Karpas-422 (cell line): ENCODE data around the gene RASD2. TPM values are rescaled to one million over a fixed set of nuclear protein-coding genes. Genes with fewer than 3 reads are reported as not detected.

Experiments used
- DNase-seq: peaks from one replicate; pipeline ENCODE4 v3.0.0-alpha.2; 2015
- H2AFZ ChIP-seq: fragments of 200-600 bp; sonication (generic); 2 replicates; pipeline ENCODE4 v1.6.1; 2014; ENCODE audit warnings: antibody characterized with exemption, low read length, mixed read lengths
- H3K27ac ChIP-seq: fragments of 200-600 bp; sonication (generic); 2 replicates; pipeline ENCODE4 v1.5.1; 2014; ENCODE audit warnings: mild to moderate bottlenecking, low read length, moderate library complexity
- H3K27me3 ChIP-seq: fragments of 200-600 bp; sonication (generic); 2 replicates; pipeline ENCODE4 v1.6.1; 2014; ENCODE audit warnings: low read length, mixed read lengths
- H3K36me3 ChIP-seq: fragments of 200-600 bp; sonication (generic); 2 replicates; pipeline ENCODE4 v1.6.1; 2014; ENCODE audit warnings: low read length, mixed read lengths; ENCODE audit not compliant: insufficient read depth
- H3K4me1 ChIP-seq: fragments of 200-600 bp; sonication (generic); 2 replicates; pipeline ENCODE4 v1.6.1; 2014; ENCODE audit warnings: mild to moderate bottlenecking, low read length, mixed read lengths
- H3K4me2 ChIP-seq: fragments of 200-600 bp; sonication (generic); 2 replicates; pipeline ENCODE4 v1.6.1; 2014; ENCODE audit warnings: low read length, low read depth, mild to moderate bottlenecking; ENCODE audit not compliant: poor library complexity, severe bottlenecking
- H3K4me3 ChIP-seq: fragments of 200-600 bp; sonication (generic); 2 replicates; pipeline ENCODE4 v1.5.1; 2014; ENCODE audit warnings: mild to moderate bottlenecking, antibody characterized with exemption, low read length, mixed read lengths
- H3K79me2 ChIP-seq: fragments of 200-600 bp; sonication (generic); 2 replicates; pipeline ENCODE4 v1.6.1; 2014; ENCODE audit warnings: mild to moderate bottlenecking, low read length, mixed read lengths
- H3K9ac ChIP-seq: fragments of 200-600 bp; sonication (generic); 2 replicates; pipeline ENCODE4 v1.6.0; 2014; ENCODE audit warnings: low read length
- H3K9me2 ChIP-seq: fragments of 200-600 bp; sonication (generic), shearing (Covaris generic); replicated peaks from 2 replicates; pipeline ENCODE4 v1.6.0; 2014; ENCODE audit warnings: mild to moderate bottlenecking, low read length, moderate library complexity; ENCODE audit not compliant: insufficient read depth
- H3K9me3 ChIP-seq: fragments of 300-700, 200-600 bp; sonication (generic); 2 replicates; pipeline ENCODE4 v1.6.1; 2014; ENCODE audit warnings: low read length, mixed read lengths
- H4K20me1 ChIP-seq: fragments of 200-600 bp; sonication (generic); 2 replicates; pipeline ENCODE4 v1.6.1; 2014; ENCODE audit warnings: mild to moderate bottlenecking, antibody characterized with exemption, low read length, low read depth; ENCODE audit not compliant: insufficient read depth
- total RNA-seq: library from RNA; depleted of rRNA; stranded (reverse); fragments of >200 nt; shearing (Covaris generic); gene quantifications from 2 replicates; pipeline ENCODE4 v1.2.3, GENCODE V29; 2014; ENCODE audit warnings: low replicate concordance

RASD2 gene
- total RNA-seq, 1 experiment from 2014 or later, result not detected

DNA sequence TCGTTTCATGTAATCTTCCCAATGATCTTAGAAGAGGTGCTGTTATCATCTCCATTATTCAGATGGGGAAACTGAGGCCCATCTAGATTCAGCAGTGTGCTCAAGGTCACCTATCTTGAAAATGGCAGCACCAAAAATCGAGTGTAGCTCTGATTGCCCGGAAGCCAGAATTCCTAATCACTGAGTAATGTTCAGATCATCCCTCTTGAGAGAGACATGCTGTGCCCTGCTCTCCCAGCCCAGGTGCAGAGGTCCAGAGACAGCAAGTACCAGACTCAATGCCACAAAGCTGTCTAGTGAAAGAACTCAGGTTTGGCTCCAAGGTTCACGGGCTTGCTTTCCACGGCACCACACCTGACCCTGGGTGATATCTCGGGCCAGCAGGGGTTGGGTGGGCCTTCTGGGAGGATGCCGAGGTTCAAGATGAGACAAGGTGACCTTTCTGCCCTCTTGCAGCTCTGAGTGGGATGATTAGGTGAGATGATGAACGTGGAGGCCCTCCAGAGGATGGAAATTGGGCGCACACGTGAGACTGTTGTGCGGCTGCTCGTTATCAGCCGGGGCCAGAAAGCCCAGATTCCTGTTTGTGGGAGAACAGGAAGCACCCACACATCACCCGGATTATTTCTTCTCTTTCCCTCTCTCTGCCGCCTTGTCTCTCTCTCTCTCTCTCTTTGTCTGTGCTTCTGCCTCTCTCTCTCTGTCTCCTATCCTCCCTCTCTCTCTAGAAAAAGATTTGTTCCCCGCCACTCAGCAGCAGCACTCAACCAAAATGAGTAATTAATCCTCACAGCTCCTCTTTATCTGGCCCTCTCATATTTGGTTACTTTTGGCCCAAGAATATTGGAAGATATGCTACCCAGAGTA is 19.0 kb upstream of the RASD2 start:
- no peaks in the 10 kb centered on the region for H3K9me3 ChIP-seq
- no peaks in the 10 kb centered on the region; the same call in 1 of the 2 replicates for H4K20me1 ChIP-seq
- no peaks in the 10 kb centered on the region for H3K9me2 ChIP-seq
- no peak overlapping the region for H2AFZ ChIP-seq
- no peak for DNase-seq
- H3K79me2 ChIP-seq, result no peaks in the 10 kb centered on the region
- peaks cover 9% of the 10 kb centered on the region for H3K4me1 ChIP-seq
- H3K36me3 ChIP-seq, result no peaks in the 10 kb centered on the region
- no peak overlapping the region for H3K4me2 ChIP-seq
- 0 out of 2 replicates have a peak, but pooled peaks cover 4% of the 10 kb centered on the region for H3K27me3 ChIP-seq
- no peak overlapping the region for H3K9ac ChIP-seq
- no peak overlapping the region for H3K4me3 ChIP-seq
- H3K27ac ChIP-seq, result no peak overlapping the region

DNA sequence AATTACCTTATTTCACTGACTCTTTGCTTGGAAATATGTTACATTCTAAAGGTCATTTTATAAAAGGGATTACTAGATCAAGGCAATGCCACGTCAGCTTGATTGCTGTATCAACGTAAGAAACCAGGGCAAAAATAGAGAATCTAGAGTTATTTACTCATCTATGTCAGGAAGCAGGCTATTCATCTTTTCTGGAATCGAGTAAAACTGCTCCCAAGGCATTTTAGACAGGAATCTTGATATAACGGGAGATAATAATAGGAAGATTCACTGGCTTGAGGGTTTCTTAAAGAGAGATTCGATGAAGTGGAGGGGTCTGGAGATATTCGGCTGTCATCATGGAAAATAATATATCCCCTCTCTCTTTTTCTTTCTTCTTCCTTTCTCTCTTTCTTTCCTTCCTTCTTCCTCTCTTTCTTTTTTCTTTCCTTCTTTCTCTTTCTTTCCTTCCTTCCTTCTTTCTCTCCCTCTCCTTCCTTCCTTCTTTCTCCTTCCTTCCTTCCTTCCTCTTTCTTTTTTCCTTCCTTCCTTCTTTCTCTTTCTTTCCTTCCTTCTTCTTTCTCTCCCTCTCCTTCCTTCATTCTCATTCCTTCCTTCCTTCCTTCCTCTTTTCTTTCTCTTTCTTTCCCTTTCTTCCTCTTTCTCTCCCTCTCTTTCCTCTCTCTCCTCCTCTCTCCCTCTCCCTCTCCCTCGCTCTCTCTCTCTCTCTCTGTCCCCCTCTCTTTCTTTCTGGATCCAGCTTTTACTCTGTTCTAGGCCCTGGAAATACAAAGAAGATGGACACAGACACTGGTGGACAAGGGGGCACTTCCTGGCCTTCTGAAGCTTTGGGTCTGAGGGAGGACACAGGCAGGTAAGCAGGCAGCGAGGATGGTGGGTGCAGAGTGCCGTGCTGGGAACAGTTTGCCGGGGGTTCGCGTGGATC is 18.1 kb upstream of the RASD2 start:
- no peaks in the 10 kb centered on the region for H3K79me2 ChIP-seq
- DNase-seq, result no peak
- H3K4me3 ChIP-seq, result no peak overlapping the region
- no peaks in the 10 kb centered on the region for H3K9me3 ChIP-seq
- no peak overlapping the region for H2AFZ ChIP-seq
- H3K36me3 ChIP-seq, result no peaks in the 10 kb centered on the region
- H3K4me1 ChIP-seq, result peaks cover 9% of the 10 kb centered on the region
- no peaks in the 10 kb centered on the region; the same call in 1 of the 2 replicates for H4K20me1 ChIP-seq
- H3K9me2 ChIP-seq, result no peaks in the 10 kb centered on the region
- no peak overlapping the region for H3K27ac ChIP-seq
- 0 out of 2 replicates have a peak, but pooled peaks cover 3% of the 10 kb centered on the region for H3K27me3 ChIP-seq
- no peak overlapping the region for H3K4me2 ChIP-seq
- H3K9ac ChIP-seq, result no peak overlapping the region

DNA sequence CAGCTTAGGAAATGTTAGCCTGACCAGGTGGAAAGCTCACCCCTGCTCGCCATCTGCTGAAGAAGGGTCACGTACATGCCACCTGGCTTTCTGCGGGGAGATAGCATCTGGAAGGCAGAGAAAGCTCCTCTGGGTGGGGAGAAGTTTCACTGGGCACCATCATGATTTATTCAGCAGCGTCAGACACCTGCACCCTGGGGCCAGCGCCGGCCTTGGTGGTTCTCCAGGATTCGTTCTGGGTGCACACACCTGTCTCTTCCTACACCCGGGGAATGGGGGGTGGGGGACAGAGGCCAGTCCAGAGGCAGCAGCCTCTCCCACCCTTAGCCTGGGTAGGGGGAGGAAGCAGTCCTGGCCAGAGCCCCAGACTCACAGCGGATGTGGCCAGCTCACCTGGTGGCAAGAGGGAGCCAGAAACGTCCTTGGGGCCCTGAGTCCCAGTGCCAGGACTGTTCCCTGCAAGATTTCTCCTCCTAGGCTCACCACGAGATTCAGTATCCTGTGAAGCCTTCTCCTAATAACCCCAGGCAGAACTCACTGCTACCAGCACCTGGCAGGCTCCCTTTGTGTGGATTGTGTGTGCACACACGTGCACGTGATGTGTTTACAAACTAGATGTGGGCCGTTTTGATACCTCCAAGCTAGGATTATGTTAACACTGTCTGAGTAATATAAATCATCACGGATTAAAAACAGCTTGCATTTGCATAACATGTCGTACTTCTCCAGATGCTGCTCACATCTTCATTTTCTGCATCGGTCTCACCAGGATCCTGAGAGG is 17.3 kb upstream of the RASD2 start:
- Histone ChIP-seq H3K27ac (no peak overlapping the region), H4K20me1 (no peaks in the 10 kb centered on the region), H3K79me2 (no peaks in the 10 kb centered on the region), H3K9me2 (no peaks in the 10 kb centered on the region), H3K4me3 (no peak overlapping the region), H3K9me3 (no peaks in the 10 kb centered on the region), H3K9ac (no peak overlapping the region), H3K36me3 (no peaks in the 10 kb centered on the region), H3K27me3 (no peaks in the 10 kb centered on the region), H3K4me2 (no peak overlapping the region), H2AFZ (no peak overlapping the region), H3K4me1 (peaks cover 9% of the 10 kb centered on the region)
- DNase-seq, result no peak

- Histone ChIP-seq H3K27ac (no peak overlapping the region), H3K9me3 (no peaks in the 10 kb centered on the region), H3K79me2 (no peaks in the 10 kb centered on the region), H3K4me3 (no peak overlapping the region), H2AFZ (no peak overlapping the region), H3K36me3 (no peaks in the 10 kb centered on the region), H3K9me2 (no peaks in the 10 kb centered on the region), H3K4me2 (no peak overlapping the region), H3K9ac (no peak overlapping the region), H3K27me3 (no peaks in the 10 kb centered on the region), H3K4me1 (peaks cover 9% of the 10 kb centered on the region), H4K20me1 (no peaks in the 10 kb centered on the region)
- DNase-seq, result no peak
These were observed 15.5 kb upstream of the RASD2 start for GRCh38 chr22:35524966-35525686.

DNA sequence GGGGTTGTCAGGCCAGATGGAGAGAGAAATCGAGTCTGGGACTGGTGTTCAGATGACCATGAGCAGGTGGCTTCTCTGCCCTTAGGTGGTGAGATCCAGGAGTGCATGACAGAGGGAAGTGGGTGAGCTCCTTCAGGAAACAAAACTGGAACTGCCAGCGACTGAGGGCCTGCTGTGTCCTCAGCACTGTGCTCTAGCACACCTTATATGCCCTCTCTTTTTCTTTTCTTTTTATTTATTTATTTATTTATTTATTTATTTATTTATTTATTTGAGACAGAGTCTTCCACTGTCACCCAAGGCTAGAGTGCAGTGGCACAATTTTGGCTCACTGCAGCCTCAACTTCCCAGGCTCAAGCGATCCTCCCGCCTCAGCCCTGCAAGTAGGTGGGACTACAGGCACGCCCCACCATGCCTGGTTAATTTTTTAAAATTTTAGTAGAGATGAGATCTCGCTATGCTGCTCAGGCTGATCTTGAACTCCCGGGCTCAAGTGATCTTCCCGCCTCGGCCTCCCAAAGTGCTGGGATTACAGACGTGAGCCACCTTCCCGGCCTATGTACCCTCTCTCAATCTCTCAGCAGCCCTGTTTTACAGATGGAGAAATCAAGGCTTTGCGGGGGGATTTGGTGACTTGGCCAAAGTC is 14.8 kb upstream of the RASD2 start:
- Histone ChIP-seq H3K9me3 (no peaks in the 10 kb centered on the region), H3K9me2 (no peaks in the 10 kb centered on the region), H3K4me2 (no peak overlapping the region), H3K27me3 (no peaks in the 10 kb centered on the region), H3K4me3 (no peak overlapping the region), H3K4me1 (peaks cover 9% of the 10 kb centered on the region), H3K79me2 (no peaks in the 10 kb centered on the region), H3K36me3 (no peaks in the 10 kb centered on the region), H3K9ac (no peak overlapping the region), H2AFZ (no peak overlapping the region), H3K27ac (no peak overlapping the region), H4K20me1 (no peaks in the 10 kb centered on the region)
- DNase-seq, result no peak

DNA sequence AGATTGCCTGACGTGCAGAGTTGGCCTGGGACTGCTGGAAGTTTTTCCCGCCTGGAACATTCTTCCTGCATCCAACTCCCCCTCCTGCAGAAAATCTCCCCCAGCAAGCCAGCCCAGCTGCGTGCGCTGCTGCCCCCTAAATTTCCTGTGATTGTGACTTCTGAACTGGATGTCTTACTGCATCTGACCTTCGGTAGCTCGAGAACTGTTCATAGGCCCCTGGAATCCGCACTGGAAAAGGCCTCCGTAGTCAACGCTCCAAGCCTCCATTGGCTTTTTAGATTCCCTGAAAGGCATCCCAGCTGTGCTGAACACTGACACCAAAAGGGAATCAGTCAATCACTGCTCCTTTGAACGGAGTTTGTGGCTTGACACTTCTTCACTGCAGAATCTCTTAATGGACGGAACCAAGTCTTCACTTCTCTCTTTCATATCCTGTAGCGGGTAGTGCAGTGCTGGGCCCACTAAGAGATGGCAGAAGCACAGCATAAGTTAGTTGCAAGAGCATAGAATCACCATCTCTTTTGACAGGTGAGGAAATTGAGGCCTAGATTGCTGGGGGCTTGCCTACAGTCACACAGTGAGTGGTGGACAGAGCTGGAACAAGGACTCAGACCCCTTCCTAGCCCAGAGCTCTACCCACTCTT is 14.2 kb upstream of the RASD2 start:
- Histone ChIP-seq H3K27ac (no peak overlapping the region), H3K9me2 (no peaks in the 10 kb centered on the region), H3K4me2 (no peak overlapping the region), H3K9ac (no peak overlapping the region), H3K9me3 (no peaks in the 10 kb centered on the region), H3K4me3 (no peak overlapping the region), H2AFZ (no peak overlapping the region), H4K20me1 (no peaks in the 10 kb centered on the region), H3K27me3 (no peaks in the 10 kb centered on the region), H3K79me2 (no peaks in the 10 kb centered on the region), H3K36me3 (no peaks in the 10 kb centered on the region), H3K4me1 (peaks cover 9% of the 10 kb centered on the region)
- no peak for DNase-seq

DNA sequence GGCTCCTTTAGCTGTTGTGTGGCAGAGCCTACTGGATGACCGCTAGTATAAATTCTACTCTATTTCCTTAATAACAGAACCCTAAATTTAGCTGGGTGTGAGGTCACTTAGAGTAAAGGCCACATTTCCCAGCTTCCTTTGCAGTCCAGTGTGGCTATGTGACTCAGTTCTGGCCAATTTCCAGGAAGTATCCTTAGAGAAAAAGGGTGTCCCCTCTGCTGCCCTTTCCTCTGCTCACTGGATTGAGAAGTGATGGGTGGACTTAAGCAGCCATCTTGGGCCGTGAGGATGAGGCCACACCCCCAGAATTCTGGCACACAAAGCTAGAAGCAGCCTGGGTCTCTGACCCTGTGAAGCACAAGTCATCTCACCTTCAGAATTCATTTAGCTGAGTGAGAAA is 11.7 kb upstream of the RASD2 start:
- no peaks in the 10 kb centered on the region for H3K36me3 ChIP-seq
- no peaks in the 10 kb centered on the region for H3K9me2 ChIP-seq
- H3K79me2 ChIP-seq, result no peaks in the 10 kb centered on the region
- H3K9ac ChIP-seq, result no peak overlapping the region
- no peak overlapping the region for H3K4me2 ChIP-seq
- H3K9me3 ChIP-seq, result no peaks in the 10 kb centered on the region
- H3K4me3 ChIP-seq, result no peak overlapping the region
- no peak overlapping the region for H3K27ac ChIP-seq
- peaks cover 2% of the 10 kb centered on the region for H3K4me1 ChIP-seq
- DNase-seq, result no peak
- H4K20me1 ChIP-seq, result no peaks in the 10 kb centered on the region
- H2AFZ ChIP-seq, result no peak overlapping the region
- no peaks in the 10 kb centered on the region for H3K27me3 ChIP-seq
